GM21528 (cell line): ENCODE results near the gene HM13.
"Not testable (repeated sequence)": the region's sequence is repeated elsewhere in the genome, so short reads cannot be mapped to it uniquely, and the experiment has no call there.

Experiments
- ATAC-seq: cut with Tn5 transposase; IDR thresholded peaks from one replicate; pipeline ENCODE4 v1.9.1; 2021; ENCODE audit warnings: mild to moderate bottlenecking, moderate library complexity; ENCODE audit not compliant: unreplicated experiment, low FRiP score

HM13 gene

GRCh38 chr20:31514154-31515071 lies at the start of gene HM13:
Gene HM13, plus strand, starts transcription at chr20:31514442. Its CDS starts 110 bp downstream, at chr20:31514552.
- peak; percentile 86 for ATAC-seq

- ATAC-seq = not testable (repeated sequence)
Observed at GRCh38 chr20:31470946-31471345, 43.3 kb upstream of the HM13 start.

- no peak for ATAC-seq
Observed at GRCh38 chr20:31472395-31473330, 41.6 kb upstream of the HM13 start.

GRCh38 chr20:31473331-31474096 lies 40.7 kb upstream of the HM13 start:
- ATAC-seq = peak; percentile 29

- peak; percentile 89 for ATAC-seq
Observed at GRCh38 chr20:31474097-31474436, 40.2 kb upstream of the HM13 start.

- ATAC-seq = no peak
Observed at GRCh38 chr20:31474758-31475427, 39.3 kb upstream of the HM13 start, which contains the start of the genes DEFB124 and REM1. Gene DEFB124, minus strand, starts transcription at chr20:31475127. Its CDS starts 2,114 bp downstream, at chr20:31473013. Gene REM1, plus strand, starts transcription at chr20:31475288. Its CDS starts 1,158 bp downstream, at chr20:31476446.

- ATAC-seq = no peak
Observed at GRCh38 chr20:31475472-31476293, 38.6 kb upstream of the HM13 start.

GRCh38 chr20:31476294-31476585 lies 38.0 kb upstream of the HM13 start:
- no peak for ATAC-seq

- no peak for ATAC-seq
Observed at GRCh38 chr20:31476643-31477215, 37.5 kb upstream of the HM13 start.

GRCh38 chr20:31484001-31484400 lies 30.2 kb upstream of the HM13 start:
- ATAC-seq = no peak

GRCh38 chr20:31485450-31486339 lies 28.5 kb upstream of the HM13 start:
- no peak for ATAC-seq

GRCh38 chr20:31488115-31488514 lies 26.1 kb upstream of the HM13 start:
- ATAC-seq = no peak

- ATAC-seq = no peak
Observed at GRCh38 chr20:31489152-31489551, 25.1 kb upstream of the HM13 start.

- ATAC-seq = no peak
Observed at GRCh38 chr20:31490752-31491151, 23.5 kb upstream of the HM13 start.

GRCh38 chr20:31494131-31494530 lies 20.1 kb upstream of the HM13 start:
- no peak for ATAC-seq

- ATAC-seq = no peak
Observed at GRCh38 chr20:31496761-31497295, 17.4 kb upstream of the HM13 start.

GRCh38 chr20:31497838-31498540 lies 16.3 kb upstream of the HM13 start:
- no peak for ATAC-seq
